H1 (cell line): ENCODE measurements around the gene TBX6. TPM values are rescaled to one million over a fixed set of nuclear protein-coding genes. Genes with fewer than 3 reads are reported as not detected.

Source experiments
- CTCF ChIA-PET: fragments of 300-600 bp; sonication (Branson Sonifier 250); formaldehyde crosslinking; loops from one replicate; lab custom pipeline; 2021; ENCODE audit not compliant: partially characterized antibody; lab: Charles Lee
- POLR2A ChIA-PET: fragments of 300-600 bp; sonication (Branson Sonifier 250); formaldehyde crosslinking; loops from one replicate; lab custom pipeline; 2021; ENCODE audit warnings: inconsistent platforms; ENCODE audit not compliant: partially characterized antibody; lab: Charles Lee
- DNase-seq, 2 experiments: peaks; one replicate each; pipeline versions ENCODE4 v3.0.0 to v3.0.0-alpha.2; 2010 to 2022; ENCODE audit warnings: low spot score in 2 of 2, low read depth in 1 of 2, mixed read lengths in 1 of 2
- FAIRE-seq: peaks from 2 replicates; lab custom pipeline; 2011; peaks lifted over from hg19 to GRCh38; lab: Jason Lieb, UNC
- H2AFZ ChIP-seq: 2 replicates; pipeline ENCODE4 v1.8.1; 2012; ENCODE audit warnings: low read length, inconsistent platforms
- H2AK5ac ChIP-seq: 2 replicates; pipeline ENCODE4 v1.6.1; 2013; ENCODE audit warnings: low read depth, low read length
- H2BK120ac ChIP-seq: replicated peaks from 2 replicates; pipeline ENCODE3; 2013; ENCODE audit warnings: low read depth, low read length, inconsistent platforms
- H2BK12ac ChIP-seq: 2 replicates; pipeline ENCODE4 v1.6.1; 2013; ENCODE audit warnings: low read depth, low read length
- H2BK15ac ChIP-seq: 2 replicates; pipeline ENCODE4 v1.6.1; 2013; ENCODE audit warnings: low read length
- H2BK20ac ChIP-seq: 2 replicates; pipeline ENCODE4 v1.6.1; 2013; ENCODE audit warnings: low read length
- H2BK5ac ChIP-seq: 2 replicates; pipeline ENCODE4 v1.6.1; 2013; ENCODE audit warnings: low read depth, low read length
- H3K14ac ChIP-seq: 2 replicates; pipeline ENCODE4 v1.6.1; 2013; ENCODE audit warnings: inconsistent platforms; ENCODE audit not compliant: insufficient read length
- H3K18ac ChIP-seq: 2 replicates; pipeline ENCODE4 v1.6.1; 2013; ENCODE audit warnings: low read length; ENCODE audit errors: extremely low read depth
- H3K23ac ChIP-seq: 2 replicates; pipeline ENCODE4 v1.6.1; 2013; ENCODE audit warnings: inconsistent platforms; ENCODE audit not compliant: insufficient read length
- H3K23me2 ChIP-seq: 2 replicates; pipeline ENCODE4 v1.6.1; 2013; ENCODE audit warnings: low read depth, low read length
- H3K27ac ChIP-seq: 2 replicates; pipeline ENCODE4 v1.6.1; 2011; ENCODE audit warnings: low read depth, low read length, inconsistent platforms
- H3K27me3 ChIP-seq, 4 experiments: replicated peaks in 1 of 4; 1 replicate in 1 of 4; 2 replicates in 3 of 4; pipeline versions ENCODE4 v1.6.1 to v1.8.1; 2011 to 2013; ENCODE audit warnings: low read length in 3 of 4, mild to moderate bottlenecking in 3 of 4, inconsistent platforms in 2 of 4, mixed read lengths in 2 of 4, moderate library complexity in 1 of 4; ENCODE audit not compliant: control insufficient read depth in 3 of 4, insufficient read depth in 3 of 4; ENCODE audit errors: extremely low read depth in 1 of 4
- H3K36me3 ChIP-seq, 4 experiments: 2 replicates each; pipeline versions ENCODE4 v1.6.1 to v1.8.1; 2011 to 2013; ENCODE audit warnings: mild to moderate bottlenecking in 4 of 4, low read length in 3 of 4, moderate library complexity in 2 of 4, control low read depth in 1 of 4, inconsistent platforms in 1 of 4; ENCODE audit not compliant: insufficient read depth in 4 of 4, control insufficient read depth in 2 of 4
- H3K4ac ChIP-seq: replicated peaks from 2 replicates; pipeline ENCODE3; 2013; ENCODE audit warnings: low read length, low read depth, mixed read lengths, inconsistent platforms; ENCODE audit not compliant: insufficient read length
- H3K4me1 ChIP-seq, 4 experiments: replicated peaks in 1 of 4; 1 replicate in 1 of 4; 2 replicates in 3 of 4; pipeline versions ENCODE4 v1.6.1 to v1.8.1; 2011 to 2013; ENCODE audit warnings: low read length in 3 of 4, inconsistent platforms in 2 of 4, mixed read lengths in 1 of 4; ENCODE audit not compliant: insufficient read depth in 4 of 4, control insufficient read depth in 3 of 4
- H3K4me2 ChIP-seq, 2 experiments: 2 replicates each; pipeline versions ENCODE4 v1.6.1 to v1.8.1; 2011 to 2013; ENCODE audit warnings: low read depth in 2 of 2, low read length in 2 of 2, control low read depth in 1 of 2, inconsistent platforms in 1 of 2, mild to moderate bottlenecking in 1 of 2; ENCODE audit not compliant: insufficient read depth in 1 of 2
- H3K4me3 ChIP-seq, 4 experiments: fragments of 200-600, 300-600 bp in 1 of 4; sonication (generic), shearing (Covaris generic), sonication (Bioruptor Twin) in 1 of 4; 2 replicates each; pipeline versions ENCODE4 v1.5.1 to v1.8.1; 2011 to 2016; ENCODE audit warnings: low read length in 4 of 4, low read depth in 3 of 4, control low read depth in 2 of 4, inconsistent platforms in 2 of 4, mild to moderate bottlenecking in 2 of 4, mixed read lengths in 1 of 4, moderate library complexity in 1 of 4; ENCODE audit not compliant: insufficient read depth in 2 of 4; ENCODE audit errors: extremely low read depth in 1 of 4
- H3K56ac ChIP-seq: replicated peaks from 2 replicates; pipeline ENCODE3; 2013; ENCODE audit warnings: low read depth, mild to moderate bottlenecking, mixed read lengths, low read length, inconsistent platforms; ENCODE audit not compliant: insufficient read length
- H3K79me1 ChIP-seq: 2 replicates; pipeline ENCODE4 v1.6.1; 2013; ENCODE audit warnings: low read depth, low read length, control low read depth
- H3K79me2 ChIP-seq, 2 experiments: 2 replicates each; pipeline versions ENCODE4 v1.6.1 to v1.8.1; 2012 to 2013; ENCODE audit warnings: low read length in 2 of 2, mild to moderate bottlenecking in 2 of 2, inconsistent platforms in 1 of 2; ENCODE audit not compliant: insufficient read depth in 2 of 2, control insufficient read depth in 1 of 2
- H3K9ac ChIP-seq, 4 experiments: replicated peaks in 1 of 4; 1 replicate in 1 of 4; 2 replicates in 3 of 4; pipeline versions ENCODE4 v1.6.1 to v1.8.1; 2011 to 2013; ENCODE audit warnings: low read depth in 3 of 4, low read length in 3 of 4, control low read depth in 2 of 4, mild to moderate bottlenecking in 2 of 4, moderate library complexity in 2 of 4, inconsistent platforms in 1 of 4; ENCODE audit errors: extremely low read depth in 1 of 4
- H3K9me3 ChIP-seq, 2 experiments: 2 replicates each; pipeline versions ENCODE4 v1.6.1 to v1.8.1; 2012 to 2013; ENCODE audit warnings: mild to moderate bottlenecking in 2 of 2, moderate library complexity in 2 of 2, control low read depth in 1 of 2, inconsistent platforms in 1 of 2, low read depth in 1 of 2, low read length in 1 of 2, mixed read lengths in 1 of 2; ENCODE audit not compliant: insufficient read depth in 2 of 2
- H4K20me1 ChIP-seq, 2 experiments: replicated peaks in 1 of 2; 2 replicates each; pipeline versions ENCODE3 to v1.8.1; 2011 to 2013; ENCODE audit warnings: inconsistent platforms in 2 of 2, low read length in 2 of 2, mild to moderate bottlenecking in 1 of 2; ENCODE audit not compliant: insufficient read depth in 2 of 2, control insufficient read depth in 1 of 2
- H4K5ac ChIP-seq: 2 replicates; pipeline ENCODE4 v1.6.1; 2013; ENCODE audit warnings: low read length, low read depth, mixed read lengths, inconsistent platforms; ENCODE audit not compliant: insufficient read length
- H4K8ac ChIP-seq: 2 replicates; pipeline ENCODE4 v1.8.0; 2013; ENCODE audit warnings: mild to moderate bottlenecking, moderate library complexity, low read length, inconsistent platforms; ENCODE audit not compliant: insufficient read depth; ENCODE audit errors: extremely low read depth
- H4K91ac ChIP-seq: replicated peaks from 2 replicates; pipeline ENCODE3; 2013; ENCODE audit warnings: low read length, mixed read lengths, inconsistent platforms; ENCODE audit not compliant: insufficient read length
- ASH2L ChIP-seq: fragments of 200-600, 300-600 bp; sonication (generic); IDR thresholded peaks from one replicate; pipeline ENCODE4 v1.7.1; 2017; ENCODE audit warnings: low read length
- BRCA1 ChIP-seq: IDR thresholded peaks from 2 replicates; pipeline ENCODE4 v1.6.1; 2012; ENCODE audit warnings: low read depth, low read length, improper control_type of control experiment
- CBX8 ChIP-seq: fragments of 300-800, 300-1000 bp; sonication (generic); IDR thresholded peaks from 2 replicates; pipeline ENCODE4 v1.7.1; 2016; ENCODE audit warnings: low read depth, low read length, borderline replicate concordance
- KDM1A ChIP-seq: fragments of 200-600, 300-600 bp; sonication (generic); IDR thresholded peaks from 2 replicates; pipeline ENCODE4 v1.7.1; 2016; ENCODE audit warnings: mild to moderate bottlenecking, low read length, borderline replicate concordance
- RFX5 ChIP-seq: IDR thresholded peaks from 2 replicates; pipeline ENCODE4 v1.6.1; 2011; ENCODE audit warnings: low read depth, low read length, improper control_type of control experiment, borderline replicate concordance
- SIX5 ChIP-seq: IDR thresholded peaks from 2 replicates; pipeline ENCODE4 v1.6.1; 2011; ENCODE audit warnings: mild to moderate bottlenecking, low read depth, low read length
- TEAD4 ChIP-seq: IDR thresholded peaks from 2 replicates; pipeline ENCODE4 v1.6.1; 2012; ENCODE audit warnings: low read depth, low read length, inconsistent platforms, mixed read lengths
- WGBS, 2 experiments: shearing (Covaris generic) in 1 of 2; methylation state at CpG; one replicate each; pipeline versions ENCODE4 v1.1.6 to v1.1.7; 2013 to 2015; ENCODE audit warnings: low lambda C conversion rate in 2 of 2, mixed read lengths in 2 of 2, inconsistent platforms in 1 of 2, low coverage in 1 of 2, missing lambda C conversion rate in 1 of 2; ENCODE audit not compliant: insufficient replicate concordance in 2 of 2, insufficient coverage in 1 of 2, insufficient read length in 1 of 2; ENCODE audit errors: extremely low coverage in 1 of 2, missing lambda C conversion rate in 1 of 2; 5-methylcytosine and 5-hydroxymethylcytosine counted together
- polyA plus RNA-seq, 7 experiments: library from polyadenylated mRNA; depleted of rRNA in 3 of 7; stranded (reverse) in 5 of 7; unstranded in 2 of 7; fragments of >200 nt in 5 of 7; fragments of 200-250 nt in 2 of 7; gene quantifications; 1 replicate in 5 of 7; 2 replicates in 1 of 7; 4 replicates in 1 of 7; pipeline versions ENCODE4 v1.2.1 to v1.2.3, GENCODE V29; 2011 to 2013; ENCODE audit warnings: missing spikeins in 2 of 7, mixed read lengths in 2 of 7
- total RNA-seq: library from RNA; stranded (reverse); fragmentation: NEBNext Ultra II Directional; extraction: Animal tissue kit (Norgen Biotek cat#: 25700); gene quantifications from 2 replicates; pipeline ENCODE4 v1.2.1, GENCODE V29; 2021
- TF ChIP-seq, protein P1 (sequence below): IDR thresholded peaks from 2 replicates; pipeline ENCODE4 v1.6.1; 2012; ENCODE audit warnings: inconsistent platforms
- TF ChIP-seq, protein P2 (sequence below): IDR thresholded peaks from 2 replicates; pipeline ENCODE4 v1.6.1; 2012; ENCODE audit warnings: low read length, inconsistent platforms

Gene TBX6
- total and polyA plus RNA-seq, 2 of the 8 experiments (the other 6 are each of a cell fraction or from before 2014, with no cell fraction given) = 2.2 to 2.8 TPM

DNA sequence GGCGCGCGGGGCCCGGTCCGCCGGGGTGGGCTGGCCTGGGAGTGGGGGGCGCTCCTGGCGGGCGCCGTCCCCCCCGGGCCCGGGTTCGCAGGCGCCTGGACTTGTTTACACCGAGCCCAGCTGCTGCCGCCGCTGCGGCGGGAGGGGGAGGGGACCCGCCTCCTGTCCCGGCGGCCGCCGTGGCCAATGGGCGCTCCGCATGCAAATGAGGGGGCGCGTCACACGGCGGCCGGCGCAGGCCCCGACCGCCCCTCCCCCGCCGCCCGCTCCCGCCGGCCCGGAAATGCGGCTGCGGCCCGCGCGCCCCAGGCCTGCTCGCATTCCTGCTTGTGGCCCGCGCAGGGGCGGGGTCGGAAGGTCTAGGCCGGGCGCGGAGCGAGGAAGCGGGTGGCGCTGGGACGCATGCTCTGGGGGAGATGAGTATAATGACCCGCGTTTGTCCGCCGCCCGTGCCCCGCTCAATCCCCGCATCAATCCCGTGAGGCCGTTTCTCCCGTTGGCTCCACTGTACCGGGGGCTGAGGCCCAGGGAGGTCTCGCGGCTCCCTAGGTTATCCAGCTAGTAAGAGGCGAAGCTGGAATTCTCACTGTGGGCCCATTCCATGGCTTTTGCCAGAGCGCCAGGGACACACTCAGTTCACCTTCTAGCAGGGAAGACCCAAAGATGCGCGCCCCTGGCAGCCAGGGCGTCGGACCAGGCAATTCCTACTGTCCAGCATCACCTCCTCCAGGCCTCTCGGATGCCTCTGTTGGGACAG is 4.6 kb upstream of the TBX6 start, which contains the start of gene YPEL3:
Gene YPEL3 (minus strand): TSS at position 109 of the 757 bp plus-strand sequence. CDS start 731 bp downstream, outside the sequence.
- no peak within 1 kb of the TSS for H3K23ac ChIP-seq
- 0 out of 2 replicates have a peak within 1 kb of the TSS, but pooled peaks have one; percentile 32 for H2BK20ac ChIP-seq
- peak within 1 kb of the TSS; percentile 36; the same call in 1 of the 2 replicates for H2AFZ ChIP-seq
- peaks cover 1 to 18% of the 10 kb centered on the region in 2 experiments for H4K20me1 ChIP-seq
- peak within 1 kb of the TSS; percentile 88 for H3K18ac ChIP-seq
- peak within 1 kb of the TSS; percentile 96 for H2BK5ac ChIP-seq
- peak within 1 kb of the TSS; percentile 99 for H4K8ac ChIP-seq
- DNase-seq (peak; percentile 78 to 88), FAIRE-seq (no peak)
- 1% methylated on average over 30 of the region's 77 CpGs; no CpG with 5 or more reads in 1 of the 2 experiments for WGBS, 2 experiments
- CTCF ChIA-PET = interaction anchor here (0.9 to 1.1 kb wide), 3 partner anchors 16 to 41 kb away, joined by 4 to 8 read pairs (median 5); no protein-coding TSS in a partner anchor
- peak within 1 kb of the TSS; percentile 88 for H2BK12ac ChIP-seq
- peak within 1 kb of the TSS; percentile 89 for H2BK120ac ChIP-seq
- peak within 1 kb of the TSS; percentile 94 for H4K91ac ChIP-seq
- peak within 1 kb of the TSS; percentile 72; the same call in 1 of the 2 replicates for H2BK15ac ChIP-seq
- peaks cover 0 to 19% (median 8%) of the 10 kb centered on the region in 4 experiments; a peak in 6 of 7 replicates for H3K4me1 ChIP-seq
- H3K4me3 ChIP-seq = peak within 1 kb of the TSS; percentile 80 to 100 (median 98)
- H3K79me1 ChIP-seq = peaks cover 3% of the 10 kb centered on the region
- H3K27ac ChIP-seq = peak within 1 kb of the TSS; percentile 98
- peak within 1 kb of the TSS; percentile 73 for H3K4ac ChIP-seq
- peak within 1 kb of the TSS; percentile 92 for H4K5ac ChIP-seq
- H3K9ac ChIP-seq = peak within 1 kb of the TSS; percentile 73 to 98 (median 96)
- peaks cover 24% of the 10 kb centered on the region; the same call in 1 of the 2 replicates for H3K23me2 ChIP-seq
- H3K56ac ChIP-seq = peak within 1 kb of the TSS; percentile 92
- H2AK5ac ChIP-seq = peak within 1 kb of the TSS; percentile 29; the same call in 1 of the 2 replicates
- POLR2A ChIA-PET = interaction anchor here (0.7 to 14.0 kb wide), 10 partner anchors 10 to 520 kb away, joined by 3 to 353 read pairs (median 4); partner anchors contain the start of genes ALDOA, CORO1A, GDPD3 and PPP4C
- H3K79me2 ChIP-seq = peaks cover 11 to 50% of the 10 kb centered on the region in 2 experiments
- peaks cover 0 to 4% (median 3%) of the 10 kb centered on the region in 4 experiments; a peak in 3 of 8 replicates for H3K36me3 ChIP-seq
- no peaks in the 10 kb centered on the region for H3K27me3 ChIP-seq
- H3K9me3 ChIP-seq = no peaks in the 10 kb centered on the region
- peak within 1 kb of the TSS; percentile 56 to 94 for H3K4me2 ChIP-seq
- H3K14ac ChIP-seq = peak within 1 kb of the TSS; percentile 70
- TF ChIP-seq KDM1A (no peak), TEAD4 (peak; percentile 95), CBX8 (no peak), ASH2L (peak; percentile 88), BRCA1 (no peak), SIX5 (no peak), RFX5 (no peak)
- TF ChIP-seq, protein P1, sequence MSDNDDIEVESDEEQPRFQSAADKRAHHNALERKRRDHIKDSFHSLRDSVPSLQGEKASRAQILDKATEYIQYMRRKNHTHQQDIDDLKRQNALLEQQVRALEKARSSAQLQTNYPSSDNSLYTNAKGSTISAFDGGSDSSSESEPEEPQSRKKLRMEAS = peak; percentile 78
- TF ChIP-seq, protein P2, sequence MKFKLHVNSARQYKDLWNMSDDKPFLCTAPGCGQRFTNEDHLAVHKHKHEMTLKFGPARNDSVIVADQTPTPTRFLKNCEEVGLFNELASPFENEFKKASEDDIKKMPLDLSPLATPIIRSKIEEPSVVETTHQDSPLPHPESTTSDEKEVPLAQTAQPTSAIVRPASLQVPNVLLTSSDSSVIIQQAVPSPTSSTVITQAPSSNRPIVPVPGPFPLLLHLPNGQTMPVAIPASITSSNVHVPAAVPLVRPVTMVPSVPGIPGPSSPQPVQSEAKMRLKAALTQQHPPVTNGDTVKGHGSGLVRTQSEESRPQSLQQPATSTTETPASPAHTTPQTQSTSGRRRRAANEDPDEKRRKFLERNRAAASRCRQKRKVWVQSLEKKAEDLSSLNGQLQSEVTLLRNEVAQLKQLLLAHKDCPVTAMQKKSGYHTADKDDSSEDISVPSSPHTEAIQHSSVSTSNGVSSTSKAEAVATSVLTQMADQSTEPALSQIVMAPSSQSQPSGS = 0 out of 2 replicates have a peak, but pooled peaks have one; percentile 8
